GM19035 (cell line): ENCODE results near the gene FAM117A.

Experiments used
- ATAC-seq: cut with Tn5 transposase; IDR thresholded peaks from one replicate; pipeline ENCODE4 v1.9.1; 2021; ENCODE audit not compliant: unreplicated experiment

Gene FAM117A

DNA sequence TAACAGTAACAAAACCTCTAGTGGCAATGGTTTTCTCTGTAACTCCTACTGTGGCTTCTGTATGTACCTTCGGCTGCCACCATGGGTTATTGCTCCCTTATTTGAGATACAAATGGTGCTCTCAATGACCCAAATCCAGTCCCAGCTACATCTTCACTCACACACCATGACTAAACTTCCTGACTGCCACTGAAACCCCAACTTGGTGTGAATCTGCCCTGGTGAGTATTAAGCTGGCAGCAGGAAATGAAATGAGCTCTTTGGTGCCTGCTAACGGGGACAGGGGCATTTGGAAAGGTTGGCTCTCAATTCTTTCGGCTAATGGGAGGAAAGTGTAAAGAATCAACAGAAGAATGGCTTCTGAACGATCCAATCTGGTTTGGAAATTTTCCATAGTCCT lies 48.7 kb downstream of the FAM117A start:
- no peak for ATAC-seq

DNA sequence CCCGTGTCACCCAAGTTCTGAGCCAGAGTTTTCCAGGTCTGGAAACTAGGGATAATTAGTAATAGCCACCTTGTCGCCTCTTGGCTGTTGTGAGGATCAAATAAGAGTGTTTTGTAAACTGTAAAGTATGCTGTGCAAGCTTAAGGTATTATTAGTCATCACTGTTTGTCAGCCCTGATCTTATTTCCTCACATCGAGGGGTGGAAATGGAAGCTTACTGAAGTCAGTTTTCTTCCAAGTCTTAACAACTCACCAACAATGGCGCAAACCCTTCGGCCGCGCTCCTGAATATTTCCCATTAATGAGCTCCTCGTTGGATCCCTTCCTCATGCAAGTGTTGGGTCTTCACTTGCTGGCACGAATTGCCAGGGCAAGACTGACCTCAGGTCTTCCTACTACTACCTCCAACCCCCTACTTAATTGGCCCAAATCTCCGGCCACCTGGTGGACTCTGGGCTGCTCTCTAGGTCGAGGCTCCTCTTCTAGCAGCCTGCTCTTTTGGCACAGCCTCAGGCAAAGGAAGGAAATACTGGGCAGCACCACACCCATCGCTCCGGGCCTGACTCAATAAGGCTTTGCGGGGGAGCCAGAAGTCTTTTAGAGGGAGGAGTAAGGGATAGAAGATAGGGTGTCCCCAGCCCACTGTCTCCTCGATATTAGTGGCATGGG lies 55.3 kb downstream of the FAM117A start:
- no peak for ATAC-seq

DNA sequence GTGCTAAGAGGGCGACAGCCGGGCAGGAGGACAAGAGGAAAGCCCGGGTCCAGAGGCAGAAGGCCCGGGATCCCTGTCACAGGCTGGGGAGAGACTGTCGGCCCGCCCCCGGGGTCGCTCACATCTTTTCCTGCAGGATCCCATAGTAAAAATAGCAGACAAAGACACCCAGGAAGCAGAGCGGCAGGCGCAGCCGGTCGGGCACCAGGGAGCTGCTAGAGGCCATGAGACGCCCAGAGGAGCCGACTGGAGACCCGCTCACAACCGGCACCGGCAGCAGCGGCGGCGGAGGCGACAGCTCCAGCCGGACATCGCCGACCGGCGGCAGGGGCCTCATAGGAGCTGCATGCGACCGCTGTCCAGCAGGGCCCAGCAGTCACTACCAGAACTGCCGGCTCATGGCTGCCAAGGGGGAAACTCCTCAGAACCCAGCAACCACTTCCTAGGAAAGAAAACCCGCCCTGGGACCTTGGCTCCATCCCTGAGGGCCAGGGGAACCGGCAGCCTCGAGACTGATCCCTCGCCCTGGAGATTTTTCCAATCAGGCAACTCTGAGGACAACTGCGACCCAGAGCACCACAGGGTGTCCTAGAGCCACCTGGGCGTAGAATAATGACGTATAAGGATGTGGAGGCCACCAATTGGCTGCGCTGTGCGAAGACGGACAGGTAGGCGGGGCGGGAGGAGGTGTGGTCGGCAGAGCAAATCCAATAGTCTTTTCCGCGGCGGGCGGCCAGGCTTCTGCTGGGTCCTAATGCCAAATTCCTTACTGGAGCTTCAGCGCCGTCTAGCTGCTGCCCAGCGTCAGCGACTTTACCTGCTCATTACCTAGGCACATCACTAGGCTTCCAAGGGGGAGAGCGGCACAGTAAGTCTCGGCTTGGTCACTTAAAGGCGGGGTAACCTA lies 56.1 kb downstream of the FAM117A start, which contains the start of gene SLC35B1:
Gene SLC35B1, minus strand, starts transcription at position 357 of the 907 bp plus-strand sequence. Its CDS starts 131 bp downstream, at position 226.
- ATAC-seq = peak; percentile 91

DNA sequence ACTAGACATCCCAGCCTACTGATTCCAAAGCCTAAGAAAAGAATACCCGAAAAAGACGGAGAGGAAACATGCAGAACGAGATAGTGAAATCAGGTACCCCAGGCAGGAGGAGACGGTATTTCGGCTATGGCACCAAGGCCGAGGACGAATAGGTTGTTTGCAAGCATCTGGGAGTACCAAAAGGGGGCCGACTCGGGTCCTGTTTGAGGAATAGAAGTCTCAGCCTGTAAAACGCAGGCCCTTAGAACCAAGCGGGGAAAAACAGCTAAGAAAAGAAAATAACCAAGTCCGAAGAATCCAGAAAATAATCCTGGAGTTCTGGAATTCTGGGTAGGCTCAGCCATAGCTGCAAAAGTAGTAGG lies 56.7 kb downstream of the FAM117A start:
- no peak for ATAC-seq

DNA sequence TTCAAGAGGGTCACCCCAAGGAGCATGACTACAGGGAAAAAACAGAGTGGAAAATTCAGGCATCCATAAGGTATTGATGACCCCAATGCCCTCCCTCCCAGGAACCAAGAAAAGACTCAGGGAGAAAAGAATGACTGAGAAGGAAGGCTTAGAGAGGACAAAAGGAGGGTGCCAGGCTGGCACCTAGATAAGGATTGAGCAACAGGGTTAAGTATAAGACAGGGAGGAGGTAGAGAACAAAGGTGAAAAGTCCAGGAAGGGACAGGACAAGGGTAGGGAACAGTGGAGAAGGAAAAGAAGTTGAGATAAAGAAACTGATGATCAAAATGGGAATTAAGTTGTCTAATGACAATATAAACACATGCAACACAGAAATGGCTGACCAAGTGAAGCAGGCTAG lies 58.7 kb downstream of the FAM117A start:
- ATAC-seq = no peak

DNA sequence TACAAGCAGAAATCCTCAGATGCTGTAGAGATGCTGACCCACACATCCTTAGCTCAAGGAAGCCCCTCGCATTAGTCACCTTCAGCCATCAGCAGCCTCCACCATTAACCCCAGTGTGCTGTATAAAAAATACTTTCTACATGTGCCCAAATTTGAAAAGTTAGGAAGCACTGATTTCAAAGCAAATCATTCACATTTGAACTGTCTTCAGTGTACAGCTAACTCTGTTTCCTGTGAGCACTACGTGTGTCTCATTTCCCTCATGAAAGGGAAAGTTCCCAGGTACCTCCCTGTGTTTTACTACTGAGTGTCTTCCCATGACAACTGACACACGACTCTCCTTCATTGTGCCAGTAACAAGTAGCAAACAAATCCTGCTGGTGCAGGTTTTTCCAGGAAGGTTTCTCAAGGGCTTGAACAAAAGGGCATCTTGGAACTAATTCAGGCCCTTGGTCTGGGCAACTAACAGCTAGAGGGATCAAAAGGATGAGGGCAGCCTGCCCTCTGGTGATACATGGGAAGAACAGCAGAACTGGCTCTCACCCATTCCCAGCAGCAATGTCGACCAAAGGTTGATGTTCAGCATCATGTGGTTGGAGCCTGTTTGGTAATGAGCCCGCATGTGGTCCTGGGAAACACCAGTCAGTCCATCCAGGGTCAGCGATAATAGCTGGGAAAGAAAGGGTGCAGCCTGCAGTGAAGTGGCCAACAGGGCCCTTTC lies 60.2 kb downstream of the FAM117A start:
- no peak for ATAC-seq

DNA sequence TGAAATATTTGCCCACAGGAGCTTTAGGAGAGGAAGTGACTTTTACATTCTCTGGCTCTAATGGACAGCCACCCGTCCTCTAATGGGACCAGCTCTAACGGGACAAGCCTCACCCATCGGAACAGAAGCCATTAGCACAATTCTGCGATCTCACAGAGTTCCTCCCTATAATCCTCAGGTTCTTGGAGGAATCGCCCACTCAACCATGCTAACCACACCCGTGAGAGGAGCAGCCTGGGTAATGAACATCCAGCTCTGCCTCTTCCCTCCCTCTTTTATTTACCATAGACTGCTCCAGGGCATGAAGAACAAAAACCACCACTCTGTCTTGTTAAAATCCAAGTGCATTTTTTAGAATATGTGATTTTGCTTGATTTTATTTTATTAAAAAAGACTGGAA lies 63.0 kb downstream of the FAM117A start:
- ATAC-seq = no peak

DNA sequence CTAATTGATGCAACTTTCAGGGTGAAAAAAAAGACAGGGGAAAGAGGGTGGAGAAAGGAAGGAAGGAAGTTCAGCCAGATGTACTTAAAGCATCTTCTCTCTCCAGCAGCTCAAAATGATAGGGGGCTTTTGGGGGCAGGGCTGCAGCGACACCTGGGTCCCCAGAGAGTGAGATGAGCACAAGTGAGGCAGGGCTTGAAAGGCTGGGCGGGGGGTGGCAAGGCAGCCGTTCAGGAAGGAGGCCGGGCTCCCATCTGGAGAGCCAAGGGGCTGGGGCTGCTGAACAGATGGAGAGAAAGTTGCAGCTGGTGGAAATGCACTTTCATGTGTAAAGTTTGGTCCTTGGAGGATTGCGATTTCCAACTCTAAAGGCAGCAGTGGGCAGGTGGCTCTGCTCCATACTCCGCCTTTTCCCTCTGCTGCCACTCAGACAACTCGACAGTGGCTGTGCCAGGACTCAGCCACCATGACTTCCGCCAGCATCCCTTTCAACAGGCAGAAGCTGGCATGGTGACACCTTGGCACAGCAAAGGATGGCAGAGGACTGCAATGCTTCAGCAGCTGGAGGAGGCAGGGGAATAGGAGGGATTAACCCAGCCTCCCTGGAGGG lies 63.9 kb downstream of the FAM117A start:
- no peak for ATAC-seq

DNA sequence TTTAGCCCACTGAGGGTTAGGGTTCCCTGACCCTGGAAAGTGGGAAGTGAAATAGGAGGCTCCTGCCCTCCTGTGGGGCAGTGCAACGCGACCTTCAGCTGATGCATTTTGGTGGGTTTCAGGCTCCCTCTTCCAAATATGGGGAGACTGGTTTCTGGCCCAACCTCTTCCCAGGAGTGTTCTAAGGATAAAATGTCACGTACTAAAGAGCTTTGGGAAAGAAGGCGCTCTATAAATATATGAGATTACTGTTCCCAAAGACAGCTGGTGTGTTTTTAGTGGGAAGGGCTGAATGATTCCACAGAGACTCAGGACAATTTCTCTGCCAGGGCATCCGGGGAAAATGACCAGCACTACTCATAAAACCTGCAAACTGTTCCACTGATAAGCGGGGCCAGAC lies 65.9 kb downstream of the FAM117A start:
- ATAC-seq = no peak

DNA sequence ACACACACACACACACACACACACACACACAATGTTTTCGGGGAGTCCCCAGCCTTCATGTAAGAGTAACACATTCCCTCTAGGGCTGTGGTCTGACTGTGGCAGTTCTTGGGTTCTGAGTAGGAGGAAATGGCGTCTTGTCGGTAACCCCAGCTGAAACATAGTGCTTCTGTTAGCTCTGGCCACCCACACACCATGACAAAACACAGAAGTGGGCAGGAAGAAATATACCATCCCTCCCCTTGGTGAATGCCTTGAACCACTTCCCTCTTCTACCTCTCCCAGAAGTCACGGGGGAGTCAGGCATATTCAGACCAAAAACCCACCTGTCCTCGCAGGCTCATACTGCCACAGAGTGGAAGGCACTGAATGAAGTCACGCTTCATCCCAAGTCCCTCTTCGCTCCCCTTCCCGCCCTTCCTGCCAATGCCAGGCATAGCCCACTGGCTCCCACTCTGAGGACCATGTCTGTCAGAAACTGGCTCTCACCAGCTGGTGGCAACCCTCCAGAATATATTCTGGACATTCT lies 67.6 kb downstream of the FAM117A start:
- ATAC-seq = no peak

DNA sequence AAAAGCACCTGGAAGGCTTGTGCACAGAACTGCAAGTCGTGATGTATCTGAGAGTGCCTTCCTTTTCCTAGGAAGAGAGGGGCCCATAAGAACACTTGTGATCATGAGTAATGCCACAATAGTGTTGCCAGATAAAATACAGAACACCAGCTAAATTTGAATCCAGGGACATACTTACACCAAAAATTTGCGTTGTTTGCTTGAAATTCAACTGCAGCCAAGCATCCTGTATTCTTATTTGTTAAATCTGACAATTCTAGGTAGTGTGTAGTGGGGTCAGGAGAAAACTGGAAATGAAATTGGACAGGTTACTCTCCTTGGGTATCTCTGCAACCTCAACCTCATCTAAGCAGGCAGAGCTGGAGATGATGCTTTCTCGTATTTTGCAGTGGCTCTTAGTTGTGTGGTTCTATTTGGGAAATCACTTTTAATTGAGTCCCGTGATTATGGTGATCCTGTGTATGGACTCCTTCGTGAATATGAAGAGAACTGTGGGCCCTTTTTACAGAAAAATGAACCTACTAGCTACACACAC lies 68.2 kb downstream of the FAM117A start:
- no peak for ATAC-seq

DNA sequence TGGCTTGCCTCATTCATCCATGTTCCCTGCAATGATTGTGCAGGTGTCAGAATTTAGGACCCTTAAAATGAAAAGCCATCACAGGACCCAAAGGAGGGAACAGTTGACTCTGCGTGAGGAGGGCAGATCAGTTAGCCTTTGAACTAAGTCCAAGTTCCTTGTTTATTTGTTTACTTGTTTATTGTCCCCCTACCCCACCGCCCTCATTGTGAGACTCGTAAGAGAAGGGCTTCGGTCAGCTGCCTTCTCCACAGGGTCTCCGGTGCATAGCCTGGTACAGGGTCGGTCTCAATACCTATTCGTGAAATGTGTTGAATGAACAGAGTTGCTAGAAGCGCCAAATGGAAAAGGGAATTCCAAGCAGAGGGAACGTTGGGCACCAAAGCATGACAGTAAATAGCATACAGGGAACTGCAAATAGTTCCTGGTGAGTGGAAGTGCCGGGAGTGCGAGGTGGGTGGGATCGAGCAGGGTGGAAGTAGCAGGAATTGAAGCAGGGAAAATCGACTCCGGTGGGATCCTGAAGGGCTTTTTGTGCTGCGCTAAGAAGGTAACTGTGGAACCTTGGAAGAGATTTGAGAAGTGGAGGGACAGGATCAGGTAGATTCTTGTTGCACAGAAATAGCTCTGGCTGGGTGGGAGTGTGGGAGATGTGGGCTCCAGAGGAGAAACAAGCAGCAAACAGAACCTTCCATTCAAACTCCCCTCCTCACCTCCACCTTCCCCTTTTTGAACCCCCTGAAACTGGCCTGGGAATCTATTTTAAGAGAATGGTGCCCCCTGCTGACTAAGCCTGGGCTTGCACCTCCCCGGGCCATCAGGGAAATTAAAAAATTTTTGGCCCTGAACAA lies 68.9 kb downstream of the FAM117A start:
- no peak for ATAC-seq

DNA sequence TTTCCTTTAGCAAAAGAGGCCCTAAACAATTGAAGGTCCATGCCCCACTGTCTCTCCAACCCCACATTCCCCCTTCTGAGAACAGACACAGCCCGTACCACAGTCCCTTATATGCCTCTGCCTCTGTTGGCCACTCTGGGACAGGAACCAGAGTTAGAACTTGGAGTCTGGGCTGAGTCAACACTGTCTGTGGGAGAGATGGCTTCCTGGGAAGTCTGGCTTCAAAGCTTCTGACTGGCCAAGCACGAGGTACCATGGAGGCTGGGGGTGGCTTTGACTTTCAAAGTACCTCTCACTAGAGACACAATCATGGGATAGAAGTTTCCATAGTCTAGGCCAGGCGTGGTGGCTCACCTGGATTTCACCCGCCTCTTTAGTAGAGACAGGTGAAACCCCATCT lies 71.2 kb downstream of the FAM117A start:
- no peak for ATAC-seq

DNA sequence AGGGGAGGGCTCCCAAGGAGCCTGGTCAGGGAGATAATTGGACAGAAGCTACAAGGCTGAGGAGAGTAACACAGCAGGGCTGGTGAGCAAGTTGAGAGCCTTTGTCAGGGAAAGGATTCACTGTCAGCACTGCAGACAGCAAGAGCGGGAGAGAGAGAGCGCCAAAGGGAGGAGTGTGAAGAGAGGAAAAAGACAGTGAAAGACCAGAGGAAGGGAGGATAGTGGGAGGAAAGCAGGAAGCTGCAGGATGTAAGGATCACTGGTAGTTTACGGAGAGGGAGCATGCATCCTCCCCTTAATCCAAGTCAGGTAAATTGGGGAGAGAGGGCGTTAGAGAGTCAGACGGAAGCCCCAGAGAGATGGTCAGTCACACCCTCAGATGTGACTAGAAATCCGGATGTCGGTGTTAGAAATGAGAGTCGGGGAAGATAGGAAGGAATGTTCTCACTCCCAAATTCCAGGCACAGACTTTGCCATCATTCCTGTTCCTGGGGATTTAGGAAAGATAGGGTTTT lies 72.2 kb downstream of the FAM117A start:
- ATAC-seq = no peak

DNA sequence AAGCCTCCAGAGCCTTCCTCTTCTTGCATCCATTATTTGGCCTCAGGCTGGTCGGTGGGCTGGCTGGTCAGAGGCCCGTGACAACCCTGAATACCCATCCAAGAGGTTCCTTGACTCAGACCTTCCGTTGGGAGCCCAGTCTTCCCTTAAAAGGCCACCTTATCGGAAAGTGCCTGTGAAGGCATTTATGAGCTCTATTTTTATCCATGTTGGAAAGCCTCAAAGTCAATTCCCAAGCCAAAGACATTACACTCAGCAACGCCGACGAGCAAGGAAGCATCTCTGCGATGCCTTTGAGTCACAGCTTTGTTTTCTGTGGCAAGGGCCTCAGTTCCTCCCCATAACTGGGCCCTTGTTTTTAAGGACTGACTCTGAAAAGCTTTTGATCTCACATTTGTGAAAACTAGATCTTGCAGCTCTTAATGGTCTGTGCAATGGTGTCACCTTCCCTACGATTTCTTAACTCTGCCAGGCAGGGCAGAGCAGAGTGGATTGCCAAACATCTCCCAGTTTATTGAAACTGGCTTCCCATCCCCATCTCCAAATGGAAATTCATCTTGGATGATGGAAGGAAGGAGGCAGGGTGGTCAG lies 72.8 kb downstream of the FAM117A start:
- ATAC-seq = no peak

DNA sequence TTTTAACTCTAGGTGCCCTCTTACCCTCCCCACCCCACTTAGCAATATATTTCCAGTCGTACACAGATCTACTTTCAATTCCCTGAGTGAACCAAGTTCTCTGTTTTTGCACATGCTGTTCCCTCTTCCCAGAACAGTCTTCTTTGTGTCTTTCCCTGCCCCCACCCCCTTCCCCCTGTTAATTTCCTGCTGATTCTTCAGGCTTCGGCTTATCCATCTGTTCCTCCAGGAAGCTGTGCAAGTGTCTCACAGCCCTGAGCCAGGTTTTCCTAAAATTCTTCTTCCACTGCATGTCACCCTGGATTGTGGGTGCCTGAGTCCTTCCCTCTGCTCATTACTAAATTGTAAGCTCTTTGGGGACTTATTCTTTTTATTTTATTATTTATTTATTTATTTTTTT lies 73.7 kb downstream of the FAM117A start:
- no peak for ATAC-seq

DNA sequence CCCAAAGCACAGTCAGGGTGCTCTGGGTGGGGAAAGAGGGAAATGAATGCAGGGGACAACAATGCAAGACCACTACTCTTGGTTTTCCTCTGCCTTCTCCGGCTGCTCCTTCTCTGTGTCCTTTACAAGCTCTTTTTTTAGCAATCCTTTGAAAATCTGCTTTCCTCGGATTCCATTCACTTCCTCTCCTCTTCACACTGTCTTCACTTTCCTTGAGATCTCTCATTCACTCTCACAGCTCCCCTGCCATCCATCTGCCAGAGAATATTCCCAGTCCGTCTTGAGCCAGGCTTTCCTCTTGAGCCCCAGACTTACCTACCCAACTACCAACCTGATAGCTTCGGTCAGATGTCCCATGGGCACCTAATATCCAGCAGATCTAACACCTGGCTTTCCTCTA lies 75.1 kb downstream of the FAM117A start:
- ATAC-seq = no peak

DNA sequence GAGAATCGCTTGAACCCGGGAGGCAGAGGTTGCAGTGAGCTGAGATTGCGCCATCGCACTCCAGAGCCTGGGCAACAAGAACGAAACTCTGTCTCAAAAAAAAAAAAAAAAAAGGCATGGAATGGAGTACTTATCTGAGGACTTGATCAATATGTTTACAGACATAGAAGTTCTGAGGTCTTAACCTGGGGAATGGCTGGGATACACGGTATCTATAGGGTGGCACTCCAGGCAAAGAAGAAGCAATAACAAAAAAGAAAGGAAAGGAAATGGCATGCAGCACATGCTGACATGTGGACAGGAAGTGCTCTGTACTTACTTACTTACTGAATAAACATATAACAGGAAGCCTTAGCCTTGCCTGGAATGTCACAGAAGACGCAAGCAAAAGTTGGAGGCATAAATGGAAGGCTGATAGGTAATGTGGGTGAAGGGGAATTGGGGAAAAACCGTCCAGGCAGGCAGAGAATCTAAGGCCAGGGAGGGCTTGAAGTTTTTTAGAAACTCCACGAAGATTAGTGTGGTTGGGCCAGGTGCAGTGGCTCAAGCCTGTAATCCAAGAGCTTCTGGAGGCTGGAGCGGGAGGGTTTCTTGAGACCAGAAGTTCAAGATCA lies 75.9 kb downstream of the FAM117A start:
- ATAC-seq = no peak
